Hepatocyte (in vitro differentiated cells): ENCODE measurements around the gene ANKLE2. TPM values are rescaled to one million over a fixed set of nuclear protein-coding genes. Genes with fewer than 3 reads are reported as not detected.
"Not testable (repeated sequence)": the region's sequence is repeated elsewhere in the genome, so short reads cannot be mapped to it uniquely, and the experiment has no call there.

Source experiments
- DNase-seq: peaks from one replicate; pipeline ENCODE4 v3.0.0-alpha.2; 2016; ENCODE audit warnings: low spot score
- H2AFZ ChIP-seq: fragments of 200-600 bp; sonication (generic); 2 replicates; pipeline ENCODE4 v1.6.0; 2016; ENCODE audit warnings: antibody characterized with exemption, mild to moderate bottlenecking
- H3K27ac ChIP-seq: fragments of 200-600 bp; sonication (generic); 2 replicates; pipeline ENCODE4 v1.5.1; 2016; ENCODE audit warnings: mild to moderate bottlenecking
- H3K27me3 ChIP-seq: fragments of 200-600 bp; sonication (generic); 2 replicates; pipeline ENCODE4 v1.6.1; 2016
- H3K36me3 ChIP-seq: fragments of 200-600 bp; sonication (generic); replicated peaks from 2 replicates; pipeline ENCODE4 v1.5.1; 2016; ENCODE audit warnings: low read depth; ENCODE audit not compliant: insufficient read depth
- H3K4me1 ChIP-seq: fragments of 200-600 bp; sonication (generic); 2 replicates; pipeline ENCODE4 v1.5.1; 2016; ENCODE audit warnings: mild to moderate bottlenecking, moderate library complexity; ENCODE audit not compliant: insufficient read depth
- H3K4me2 ChIP-seq: fragments of 200-600 bp; sonication (generic); 2 replicates; pipeline ENCODE4 v1.6.0; 2016
- H3K4me3 ChIP-seq: fragments of 200-600 bp; sonication (generic); 2 replicates; pipeline ENCODE4 v1.5.1; 2016; ENCODE audit warnings: mild to moderate bottlenecking
- H3K79me2 ChIP-seq: fragments of 200-600 bp; sonication (generic); 2 replicates; pipeline ENCODE4 v1.6.0; 2017; ENCODE audit warnings: mild to moderate bottlenecking
- H3K9me2 ChIP-seq: fragments of 200-600 bp; sonication (generic); replicated peaks from 2 replicates; pipeline ENCODE4 v1.6.0; 2017; ENCODE audit warnings: mild to moderate bottlenecking; ENCODE audit not compliant: insufficient read depth
- H3K9me3 ChIP-seq: fragments of 200-600 bp; sonication (generic); 2 replicates; pipeline ENCODE4 v1.5.1; 2016; ENCODE audit warnings: low read depth, mild to moderate bottlenecking
- H4K20me1 ChIP-seq: fragments of 200-600 bp; sonication (generic); 2 replicates; pipeline ENCODE4 v1.6.0; 2016; ENCODE audit warnings: mild to moderate bottlenecking; ENCODE audit not compliant: insufficient read depth, poor library complexity, severe bottlenecking
- CTCF ChIP-seq: fragments of 200-600 bp; sonication (generic); IDR thresholded peaks from 2 replicates; pipeline ENCODE4 v1.5.1; 2016; ENCODE audit warnings: antibody characterized with exemption, mild to moderate bottlenecking; ENCODE audit not compliant: poor library complexity
- EZH2 ChIP-seq: fragments of 200-600 bp; sonication (generic); IDR thresholded peaks from 2 replicates; pipeline ENCODE4 v1.6.1; 2016; ENCODE audit warnings: antibody characterized with exemption, mild to moderate bottlenecking, borderline replicate concordance
- EZH2phosphoT487 ChIP-seq: fragments of 200-600 bp; sonication (generic); IDR thresholded peaks from one replicate; pipeline ENCODE4 v1.6.1; 2018; ENCODE audit warnings: antibody characterized with exemption, mild to moderate bottlenecking, low read depth, moderate library complexity; ENCODE audit not compliant: unreplicated experiment, severe bottlenecking
- WGBS: methylation state at CpG from one replicate; pipeline ENCODE4 v1.1.6; 2016; ENCODE audit warnings: low lambda C conversion rate; ENCODE audit errors: missing lambda C conversion rate; 5-methylcytosine and 5-hydroxymethylcytosine counted together
- polyA plus RNA-seq: library from polyadenylated mRNA; unstranded; fragments of >200 nt; fragmentation: Nextera tagmentation; extraction: Ambion mirVana; gene quantifications from 2 replicates; pipeline ENCODE4 v1.2.1, GENCODE V29; 2016
- total RNA-seq: library from RNA; depleted of rRNA; stranded (reverse); fragments of >200 nt; gene quantifications from 2 replicates; pipeline ENCODE4 v1.2.3, GENCODE V29; 2014

ANKLE2 gene
- total RNA-seq = 54.4 and 70.3 TPM in 2 replicates
- 45.3 and 52.5 TPM in 2 replicates for polyA plus RNA-seq

GRCh38 chr12:132761032-132761920 is at the start of gene ANKLE2:
TSS of gene ANKLE2 (minus strand) at chr12:132761832. CDS start at chr12:132761798, 34 bp downstream.
- H3K27ac ChIP-seq = peak within 1 kb of the TSS; percentile 100
- H3K9me3 ChIP-seq = no peaks in the 10 kb centered on the region
- H3K4me1 ChIP-seq = peaks cover 9% of the 10 kb centered on the region
- no peaks in the 10 kb centered on the region for H3K27me3 ChIP-seq
- 2% methylated on average over 39 of the region's 97 CpGs for WGBS
- H3K9me2 ChIP-seq = no peaks in the 10 kb centered on the region
- H3K79me2 ChIP-seq = peaks cover 57% of the 10 kb centered on the region
- peak; percentile 88 for DNase-seq
- peak within 1 kb of the TSS; percentile 90 for H3K4me2 ChIP-seq
- H3K36me3 ChIP-seq = no peaks in the 10 kb centered on the region
- peak within 1 kb of the TSS; percentile 93 for H3K4me3 ChIP-seq
- H2AFZ ChIP-seq = peak within 1 kb of the TSS; percentile 95
- no peak for TF ChIP-seq CTCF
- TF ChIP-seq EZH2phosphoT487 = no peak
- TF ChIP-seq EZH2 = no peak
- H4K20me1 ChIP-seq = peaks cover 37% of the 10 kb centered on the region

- H3K4me2 ChIP-seq, H3K27me3 ChIP-seq, H3K4me1 ChIP-seq, H3K9me3 ChIP-seq, H3K36me3 ChIP-seq, H3K9me2 ChIP-seq, H2AFZ ChIP-seq, DNase-seq, H3K27ac ChIP-seq, H3K4me3 ChIP-seq: not testable (repeated sequence)
- Histone ChIP-seq H3K79me2 (peaks cover 38% of the 10 kb centered on the region), H4K20me1 (peaks cover 34% of the 10 kb centered on the region)
- TF ChIP-seq CTCF = peak; percentile 15
- 91% methylated on average over 10 of the region's 13 CpGs for WGBS
These were observed 47.8 kb upstream of the ANKLE2 start for GRCh38 chr12:132809391-132809790.

GRCh38 chr12:132807295-132808092 is 45.9 kb upstream of the ANKLE2 start:
- H3K4me1 ChIP-seq = no peaks in the 10 kb centered on the region
- no peaks in the 10 kb centered on the region for H3K9me3 ChIP-seq
- WGBS = 95% methylated on average over 17 of the region's 25 CpGs
- H3K27me3 ChIP-seq = no peaks in the 10 kb centered on the region
- no peaks in the 10 kb centered on the region for H3K36me3 ChIP-seq
- DNase-seq = no peak
- no peak overlapping the region for H3K27ac ChIP-seq
- no peak overlapping the region for H3K4me3 ChIP-seq
- H2AFZ ChIP-seq = no peak overlapping the region
- H3K9me2 ChIP-seq = no peaks in the 10 kb centered on the region
- no peak for TF ChIP-seq EZH2
- no peak for TF ChIP-seq CTCF
- TF ChIP-seq EZH2phosphoT487 = no peak
- peaks cover 37% of the 10 kb centered on the region for H4K20me1 ChIP-seq
- H3K4me2 ChIP-seq = no peak overlapping the region
- peaks cover 35% of the 10 kb centered on the region for H3K79me2 ChIP-seq
